HG03039 (cell line): ENCODE data around the gene F13A1.

Experiments used
- ATAC-seq: cut with Tn5 transposase; IDR thresholded peaks from one replicate; pipeline ENCODE4 v1.9.1; 2021; ENCODE audit warnings: mild to moderate bottlenecking, moderate library complexity; ENCODE audit not compliant: unreplicated experiment

The F13A1 gene

GRCh38 chr6:6246544-6246943, 73.9 kb downstream of the F13A1 start:
- ATAC-seq = no peak

- no peak for ATAC-seq
Observed at GRCh38 chr6:6244624-6245023, 75.8 kb downstream of the F13A1 start.

- ATAC-seq = no peak
Observed at GRCh38 chr6:6243846-6244245, 76.6 kb downstream of the F13A1 start.

DNA sequence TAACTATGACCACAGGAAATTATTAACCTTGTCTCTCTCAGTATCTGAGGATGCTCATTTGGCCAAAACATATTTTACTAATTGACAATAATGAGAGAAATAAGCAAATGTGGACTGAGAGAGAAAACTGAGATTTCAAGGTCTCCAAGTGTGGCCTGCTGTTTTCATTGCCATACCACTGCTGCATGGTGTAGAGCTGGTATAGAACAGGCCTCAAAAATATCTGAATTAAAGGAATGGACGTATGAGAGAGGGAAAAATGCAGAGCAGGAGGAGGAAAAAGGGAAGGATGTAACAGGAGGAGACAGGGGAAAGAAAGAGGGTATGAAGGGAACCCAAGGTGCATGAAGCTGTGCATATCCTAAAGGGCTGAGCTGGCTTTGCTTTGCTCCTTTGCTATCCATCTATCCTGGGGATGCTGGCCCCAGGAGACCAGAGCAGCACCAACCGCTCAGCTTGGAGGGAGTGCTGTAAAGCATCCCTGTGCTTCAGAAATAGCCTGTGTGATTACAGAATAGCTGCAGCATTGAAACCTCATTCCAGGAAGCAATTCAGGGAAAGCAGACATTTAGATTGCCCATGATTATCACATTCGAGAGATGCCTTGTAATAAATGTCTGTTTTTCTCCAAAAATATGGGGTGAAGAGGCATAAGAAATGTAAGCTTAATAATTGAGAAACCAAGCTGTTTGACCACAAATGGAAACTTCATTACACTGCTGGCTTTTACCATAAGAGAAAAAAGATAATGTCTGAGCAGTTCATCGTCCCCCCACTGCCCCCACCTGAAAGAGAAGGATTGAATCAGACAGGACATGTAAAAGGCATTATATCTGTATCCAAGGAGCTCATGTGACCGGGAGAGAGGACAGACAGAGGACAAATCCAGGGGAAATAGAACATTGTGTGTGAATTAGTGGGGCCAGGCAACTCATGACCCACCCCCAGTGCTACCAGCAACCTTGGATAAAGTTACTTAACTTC, 80.6 kb downstream of the F13A1 start:
- ATAC-seq = no peak

DNA sequence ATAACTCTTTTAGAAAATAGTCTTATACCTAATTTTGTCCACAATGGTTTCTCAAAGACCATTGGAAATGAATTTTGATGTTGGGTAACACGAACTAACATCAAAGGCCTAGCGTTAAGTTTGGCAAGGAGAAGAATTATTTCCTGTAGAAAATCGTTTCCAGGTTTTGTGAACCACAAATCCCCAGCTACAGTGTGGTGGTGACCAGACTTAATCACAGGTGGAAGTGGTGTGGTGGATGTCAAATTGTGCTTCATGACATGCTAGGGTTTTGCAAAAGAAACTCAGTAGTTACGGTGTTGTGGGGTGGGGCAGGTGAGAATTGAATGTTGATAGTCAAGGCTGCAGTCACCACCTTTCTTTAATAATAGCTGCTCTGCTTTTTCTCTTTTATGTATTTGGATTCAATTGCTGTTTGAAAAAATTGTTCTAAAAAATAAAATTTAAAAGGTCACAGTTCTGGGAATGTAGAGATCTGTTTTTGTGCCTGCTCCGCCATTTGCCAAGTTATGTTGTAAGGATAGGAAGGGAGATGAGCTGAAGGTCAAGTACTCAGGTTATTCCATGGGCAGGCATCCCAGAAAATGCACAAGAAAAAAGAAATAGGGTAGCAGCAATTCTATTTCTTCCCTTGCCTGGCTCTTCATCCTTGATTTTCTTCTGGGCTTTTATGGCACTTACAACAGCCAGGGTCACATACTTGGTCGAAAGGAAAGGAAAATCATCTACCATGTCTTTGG, 83.6 kb downstream of the F13A1 start:
- ATAC-seq = no peak

DNA sequence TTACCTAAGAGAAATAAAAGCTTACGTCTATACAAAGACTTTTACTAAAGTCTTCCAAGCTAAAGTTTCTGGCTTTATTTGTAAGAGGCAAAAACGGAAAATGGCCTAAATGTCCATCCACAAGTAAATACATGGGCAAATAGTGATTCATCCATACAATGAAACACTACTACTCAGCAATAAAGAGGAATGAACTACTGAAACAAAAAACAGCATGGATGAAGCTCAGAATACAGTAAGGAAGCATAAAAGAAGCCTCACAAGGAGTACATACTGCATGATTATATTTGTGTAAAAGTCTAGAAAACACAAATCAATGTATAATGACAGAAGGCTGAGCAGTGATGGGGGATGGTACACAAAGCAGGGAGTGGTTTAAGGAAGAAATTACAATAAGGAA, 84.7 kb downstream of the F13A1 start:
- ATAC-seq = no peak

GRCh38 chr6:6234963-6235362, 85.5 kb downstream of the F13A1 start:
- no peak for ATAC-seq

DNA sequence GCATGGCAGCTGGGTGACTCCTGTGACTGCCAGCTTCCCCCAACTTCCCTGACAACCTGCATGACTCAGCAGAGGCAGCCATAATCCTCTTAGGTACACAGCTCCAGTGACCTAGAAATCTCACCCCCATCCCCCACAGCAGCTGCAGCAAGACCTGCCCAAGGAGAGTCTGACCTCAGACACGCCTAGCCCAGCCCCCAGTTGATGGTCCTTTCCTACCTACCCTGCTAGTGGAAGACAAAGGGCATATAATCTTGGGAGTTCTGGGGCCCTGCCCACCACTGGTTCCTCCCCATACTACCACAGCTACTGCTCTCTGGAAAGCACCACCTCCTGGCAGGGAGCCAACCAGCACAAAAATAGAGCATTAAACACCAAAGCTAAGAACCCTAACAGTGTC, 90.2 kb downstream of the F13A1 start:
- ATAC-seq = no peak

- no peak for ATAC-seq
Observed at GRCh38 chr6:6227896-6228295, 92.6 kb downstream of the F13A1 start.

DNA sequence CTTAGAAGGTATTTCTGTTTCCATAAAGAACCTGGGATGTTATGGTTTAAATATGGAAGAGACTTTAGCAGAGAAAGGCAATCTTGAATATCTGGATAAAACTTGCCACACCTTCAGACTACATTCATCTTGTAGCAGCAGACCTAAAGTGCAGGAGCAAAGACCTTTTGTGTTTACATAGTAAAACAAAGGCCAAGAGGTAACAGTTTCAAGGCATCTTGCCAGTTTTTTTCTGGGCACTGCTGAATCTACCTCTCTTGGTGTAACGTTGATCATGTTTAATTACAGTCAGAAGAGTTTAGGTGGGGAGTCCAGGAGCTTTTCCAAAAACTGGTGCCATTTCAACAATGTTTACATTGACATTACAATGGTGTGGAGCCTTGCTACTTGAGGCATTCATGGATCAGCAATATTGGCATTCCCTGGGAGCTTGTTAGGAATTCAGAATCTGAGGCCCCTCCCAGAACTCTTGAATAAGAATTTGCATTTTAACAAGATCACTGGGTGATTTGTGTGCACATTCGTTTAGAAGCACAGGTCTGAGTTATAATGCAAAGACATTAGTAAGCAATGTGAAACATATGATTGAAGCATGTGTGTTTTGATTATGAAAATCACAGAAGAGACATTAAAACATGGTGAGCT, 94.5 kb downstream of the F13A1 start:
- no peak for ATAC-seq

DNA sequence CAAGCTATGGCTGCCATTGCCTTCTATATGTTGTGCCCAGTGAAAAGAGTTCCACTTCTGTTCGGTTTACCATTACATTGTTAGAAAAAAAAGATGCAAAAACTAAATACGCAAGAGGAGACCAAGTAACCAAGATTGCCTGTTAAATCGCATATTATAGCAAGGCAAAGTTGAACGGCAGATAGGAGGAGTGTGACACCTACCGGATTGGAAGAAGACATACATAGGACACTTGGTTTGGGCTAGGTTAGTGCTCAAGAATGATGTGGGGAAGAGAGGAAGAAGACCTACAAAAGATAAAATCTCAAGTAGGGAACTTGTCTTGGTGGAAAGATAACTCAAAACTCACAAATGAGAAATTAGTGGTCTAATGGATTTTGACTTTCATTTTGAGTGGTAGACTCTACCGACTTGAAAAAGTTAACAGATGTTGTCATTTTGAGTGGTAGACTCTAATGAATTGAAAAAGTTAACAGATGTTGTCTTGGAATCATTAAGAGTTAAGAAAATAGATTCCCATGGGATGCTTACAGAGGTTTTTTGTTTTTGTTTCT, 95.5 kb downstream of the F13A1 start:
- no peak for ATAC-seq

GRCh38 chr6:6221787-6222535, 98.5 kb downstream of the F13A1 start:
- no peak for ATAC-seq

DNA sequence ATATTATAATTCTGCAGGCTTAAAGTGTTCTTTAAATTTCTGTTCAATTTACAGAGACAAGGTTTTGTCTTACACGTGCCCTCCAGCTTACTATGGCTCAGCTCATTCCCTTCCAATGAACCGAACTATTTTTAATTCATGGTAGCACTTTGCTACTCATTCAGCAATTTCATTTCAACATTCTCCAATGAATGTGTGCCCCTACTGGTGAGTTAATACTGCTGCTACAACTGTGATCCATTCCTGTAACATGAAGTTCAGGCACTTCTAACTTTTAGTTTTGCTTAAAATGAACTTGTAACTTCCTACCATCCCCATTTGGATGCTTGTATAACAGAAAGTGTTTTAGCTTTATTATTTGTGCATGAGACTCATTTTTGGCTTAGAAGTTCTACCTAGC, 99.7 kb downstream of the F13A1 start:
- no peak for ATAC-seq

DNA sequence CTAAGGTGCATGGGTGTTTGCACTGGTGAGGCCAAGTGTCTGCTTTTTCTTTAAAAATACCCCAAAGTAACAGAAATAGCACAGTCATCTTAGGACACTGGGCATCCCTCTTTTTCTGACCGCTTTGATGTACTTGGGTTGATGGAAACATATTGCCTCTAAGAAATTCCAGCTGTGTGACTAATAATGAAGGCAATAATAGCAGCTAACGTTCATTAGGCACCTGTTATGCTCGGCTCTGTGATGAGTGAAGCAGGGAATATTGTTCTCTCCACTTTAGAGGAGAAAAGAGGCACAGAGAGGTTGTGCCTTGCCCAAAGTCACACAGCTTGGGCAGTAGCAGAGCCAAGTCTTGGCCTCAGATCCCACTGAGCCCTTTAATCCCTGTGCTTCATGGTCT, 100.7 kb downstream of the F13A1 start:
- ATAC-seq = no peak

GRCh38 chr6:6218759-6219085, 101.7 kb downstream of the F13A1 start:
- no peak for ATAC-seq

GRCh38 chr6:6217855-6218758, 102.4 kb downstream of the F13A1 start:
- ATAC-seq = no peak

DNA sequence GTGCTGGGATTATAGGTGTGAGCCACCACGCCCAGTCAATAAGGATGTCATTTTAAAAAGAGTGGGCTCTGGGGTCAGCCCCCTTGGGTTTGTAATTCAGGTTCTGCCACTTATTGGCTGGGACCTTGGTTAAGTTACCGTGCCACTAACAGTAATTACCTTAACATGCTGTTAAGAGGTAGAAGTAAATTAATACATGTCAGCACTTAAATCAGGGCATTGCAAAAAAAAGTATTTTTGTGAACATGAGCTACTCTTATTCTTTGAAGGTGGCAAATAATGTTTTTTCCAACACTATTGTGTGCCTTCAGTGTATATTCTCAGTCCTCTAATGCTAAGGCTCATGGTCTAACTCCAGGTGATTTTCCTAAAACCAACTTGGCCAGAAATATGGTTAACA, 109.5 kb downstream of the F13A1 start:
- no peak for ATAC-seq

DNA sequence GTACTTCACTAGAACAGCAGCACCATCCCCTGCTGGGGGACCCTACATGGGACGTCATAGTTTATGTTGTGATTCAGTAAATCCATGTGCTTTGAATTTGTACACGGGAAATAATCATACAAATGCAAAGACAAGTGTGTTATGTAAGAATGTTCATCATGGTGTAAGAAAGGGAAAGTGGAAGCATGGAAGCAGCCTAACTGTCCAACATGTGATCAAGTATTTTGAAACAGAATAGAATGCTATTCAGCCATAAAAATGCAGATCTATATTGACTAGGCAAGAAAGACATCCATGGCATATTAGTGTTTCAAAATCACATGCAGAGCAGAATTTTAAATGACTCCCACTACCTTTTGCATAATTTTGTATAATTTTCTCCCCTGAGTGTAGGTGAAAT, 117.6 kb downstream of the F13A1 start:
- no peak for ATAC-seq

- ATAC-seq = no peak
Observed at GRCh38 chr6:6201200-6201599, 119.3 kb downstream of the F13A1 start.

- ATAC-seq = no peak
Observed at GRCh38 chr6:6199678-6200077, 120.8 kb downstream of the F13A1 start.
